ENCODE data around the gene F11. TPM values are rescaled to one million over a fixed set of nuclear protein-coding genes. Genes with fewer than 3 reads are reported as not detected.

The F11 gene
- total RNA-seq, 1 donor from 2014 or later: not detected

GRCh38 chr4:186234367-186234766 is 31.6 kb upstream of the F11 start:
- Histone ChIP-seq H4K20me1 (ENCODE audit: low read depth) (no peaks in the 10 kb centered on the region), H3K36me3 (no peaks in the 10 kb centered on the region), H3K27me3 (no peaks in the 10 kb centered on the region), H3K4me1 (no peaks in the 10 kb centered on the region), H3K9ac (no peak overlapping the region), H3K4me2 (no peak overlapping the region), H2AFZ (replicated peaks) (no peak overlapping the region), H3F3A (ENCODE audit: low read depth) (no peaks in the 10 kb centered on the region), H3K79me2 (ENCODE audit: low read depth) (no peaks in the 10 kb centered on the region), H3K27ac (no peak overlapping the region), H3K4me3 (no peak overlapping the region), H3K9me3 (ENCODE audit: low read depth) (no peaks in the 10 kb centered on the region)
- Mint-ChIP-seq H3K4me3 (no peak overlapping the region), H3K4me1 (no peaks in the 10 kb centered on the region), H3K9me3 (no peaks in the 10 kb centered on the region), H3K36me3 (no peaks in the 10 kb centered on the region), H3K27me3 (ENCODE audit: insufficient read depth, low read depth) (peaks cover 6% of the 10 kb centered on the region), H3K27ac (no peak overlapping the region)
- no peak for DNase-seq (ENCODE audit: low spot score)
- TF ChIP-seq EZH2phosphoT487 (IDR thresholded peaks at IDR 0.05): no peak
- TF ChIP-seq EZH2 (IDR thresholded peaks at IDR 0.05): no peak
- no peak for TF ChIP-seq CTCF (IDR thresholded peaks at IDR 0.05)

- peaks cover 6% of the 10 kb centered on the region for H3K27me3 Mint-ChIP-seq (ENCODE audit: insufficient read depth, low read depth)
- Histone ChIP-seq H3K4me3 (no peak overlapping the region), H3K9ac (no peak overlapping the region), H3K27me3 (no peaks in the 10 kb centered on the region), H3K4me1 (peaks cover under 1% of the 10 kb centered on the region), H3F3A (ENCODE audit: low read depth) (no peaks in the 10 kb centered on the region), H2AFZ (replicated peaks) (no peak overlapping the region), H3K27ac (no peak overlapping the region), H3K9me3 (ENCODE audit: low read depth) (no peaks in the 10 kb centered on the region), H3K79me2 (ENCODE audit: low read depth) (no peaks in the 10 kb centered on the region), H4K20me1 (ENCODE audit: low read depth) (no peaks in the 10 kb centered on the region), H3K36me3 (no peaks in the 10 kb centered on the region), H3K4me2 (no peak overlapping the region)
- H3K9me3 Mint-ChIP-seq: no peaks in the 10 kb centered on the region
- TF ChIP-seq CTCF (IDR thresholded peaks at IDR 0.05) (no peak), EZH2phosphoT487 (IDR thresholded peaks at IDR 0.05) (no peak)
- no peak overlapping the region for H3K4me3 Mint-ChIP-seq
- H3K36me3 Mint-ChIP-seq: no peaks in the 10 kb centered on the region
- no peaks in the 10 kb centered on the region for H3K4me1 Mint-ChIP-seq
- no peak for DNase-seq (ENCODE audit: low spot score)
- no peak overlapping the region for H3K27ac Mint-ChIP-seq
These were observed 29.9 kb upstream of the F11 start for GRCh38 chr4:186236126-186236525.

- no peaks in the 10 kb centered on the region for H3K9me3 ChIP-seq (ENCODE audit: low read depth)
- H3K27ac Mint-ChIP-seq: no peak overlapping the region
- H3K36me3 ChIP-seq: no peaks in the 10 kb centered on the region
- no peak overlapping the region for H3K27ac ChIP-seq
- H3K4me3 Mint-ChIP-seq: no peak overlapping the region
- H3K4me1 ChIP-seq: peaks cover 28% of the 10 kb centered on the region
- no peaks in the 10 kb centered on the region for H3K9me3 Mint-ChIP-seq
- no peak overlapping the region for H3K9ac ChIP-seq
- no peak for TF ChIP-seq EZH2phosphoT487 (IDR thresholded peaks at IDR 0.05)
- no peak for TF ChIP-seq CTCF (IDR thresholded peaks at IDR 0.05)
- no peak for TF ChIP-seq EZH2 (IDR thresholded peaks at IDR 0.05)
- H3F3A ChIP-seq (ENCODE audit: low read depth): peaks cover 13% of the 10 kb centered on the region
- no peak overlapping the region for H2AFZ ChIP-seq (replicated peaks)
- no peaks in the 10 kb centered on the region for H3K27me3 ChIP-seq
- no peaks in the 10 kb centered on the region for H3K79me2 ChIP-seq (ENCODE audit: low read depth)
- H3K4me1 Mint-ChIP-seq: peaks cover 4% of the 10 kb centered on the region
- no peaks in the 10 kb centered on the region for H4K20me1 ChIP-seq (ENCODE audit: low read depth)
- H3K36me3 Mint-ChIP-seq: no peaks in the 10 kb centered on the region
- peaks cover 2% of the 10 kb centered on the region for H3K27me3 Mint-ChIP-seq (ENCODE audit: insufficient read depth, low read depth)
- no peak overlapping the region for H3K4me2 ChIP-seq
- no peak overlapping the region for H3K4me3 ChIP-seq
- DNase-seq (ENCODE audit: low spot score): no peak
These were observed 25.5 kb upstream of the F11 start for GRCh38 chr4:186240452-186240847.
